Ramos (cell line): ENCODE results near the gene ITPRIPL2.

Source experiments
- in situ Hi-C: fragments of 300-500 bp; cut with MboI; formaldehyde crosslinking; loops from one replicate; pipeline ENCODE4 v1.14.3; 2022; ENCODE audit warnings: low sequenced_read_pairs; ENCODE audit not compliant: unreplicated experiment

Gene ITPRIPL2

DNA sequence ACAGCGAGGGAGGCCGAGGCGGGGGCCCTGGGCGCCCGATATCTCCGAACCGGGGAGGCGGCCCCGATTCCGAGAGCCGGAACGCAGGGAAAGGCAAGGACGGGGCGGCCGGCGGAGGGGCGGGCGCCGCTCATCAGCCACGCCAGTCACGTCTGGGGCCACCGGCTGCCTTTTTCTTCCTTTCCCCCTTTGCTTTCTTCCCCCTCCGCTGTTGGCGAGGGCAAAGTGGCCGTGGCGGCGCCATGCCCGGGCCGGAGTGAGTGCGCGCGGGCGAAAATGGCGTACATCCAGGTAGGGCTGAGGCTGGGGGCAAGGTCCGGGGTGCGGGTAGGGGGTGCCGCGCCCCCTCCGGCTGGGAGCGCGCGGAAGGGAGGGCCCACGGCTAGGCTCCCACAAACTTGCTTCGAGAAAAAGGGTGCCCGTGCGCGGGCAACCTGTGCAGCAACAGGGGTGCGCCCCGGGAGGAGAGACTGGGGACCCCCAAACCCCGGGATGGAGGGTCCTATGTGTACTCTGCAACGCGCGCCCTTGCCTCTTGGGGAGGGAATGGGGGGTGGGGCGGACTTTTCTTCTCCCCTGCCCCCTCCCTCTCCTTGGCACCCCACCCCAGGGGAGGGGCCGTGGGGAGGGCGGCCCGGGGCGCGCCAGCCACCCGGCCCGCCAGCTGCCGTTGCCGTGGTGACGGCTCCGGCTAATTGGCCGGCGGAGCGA, 54.8 kb downstream of the ITPRIPL2 start:
- in situ Hi-C loops = no loop called here

- in situ Hi-C loops = no loop called here
Observed at GRCh38 chr16:19169082-19169639, 55.4 kb downstream of the ITPRIPL2 start.

DNA sequence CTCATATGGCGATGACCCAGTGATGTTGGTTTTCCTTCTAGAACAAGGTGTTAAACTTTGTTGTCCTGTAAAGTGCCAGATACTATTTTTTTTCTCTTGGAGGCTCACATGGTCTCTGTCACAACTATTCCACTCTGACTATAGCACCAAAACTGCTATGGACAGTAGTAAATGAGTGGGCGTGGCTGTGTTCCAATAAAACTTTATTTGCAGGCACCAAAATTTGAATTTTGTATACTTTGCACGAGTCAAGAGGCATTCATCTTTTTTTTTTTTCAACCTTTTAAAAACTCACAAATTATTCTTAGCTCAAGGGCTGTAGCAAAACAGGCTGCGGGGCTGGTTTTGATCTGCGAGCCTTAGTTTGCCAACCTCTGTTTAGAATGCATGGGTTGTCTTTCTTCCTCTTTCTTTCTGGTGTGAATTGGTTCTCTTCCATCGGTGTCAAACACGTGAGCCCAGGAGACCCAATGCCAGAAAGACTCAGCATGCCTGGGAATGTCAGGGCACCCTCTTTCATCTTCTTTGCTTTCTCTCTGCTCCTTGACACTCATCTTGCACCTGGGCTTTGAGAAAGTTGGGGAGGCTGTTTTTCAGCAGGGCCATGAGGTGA, 56.4 kb downstream of the ITPRIPL2 start:
- in situ Hi-C loops = no loop called here
